ENCODE results near the gene AKR1B1.

Gene AKR1B1

DNA sequence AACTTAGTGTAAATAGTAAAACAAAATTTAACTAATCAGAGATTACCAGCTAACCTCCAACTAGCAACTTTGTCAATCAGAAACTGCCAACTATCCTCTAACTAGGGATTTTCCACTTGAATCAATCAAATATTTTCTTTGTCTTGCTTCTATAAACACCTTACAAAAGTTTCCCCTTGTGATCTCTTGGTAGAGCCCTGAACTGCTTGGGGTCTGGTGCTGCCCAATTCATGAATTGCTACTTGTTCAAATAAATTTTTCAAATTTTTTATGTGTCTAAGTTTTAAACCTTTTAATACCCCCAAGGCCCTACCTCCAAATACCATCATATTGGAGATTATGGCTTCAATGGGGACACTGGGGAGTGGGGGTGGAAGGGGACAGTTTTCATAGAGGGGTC is 24.0 kb upstream of the AKR1B1 start:
- no peak overlapping the region for H3K27ac ChIP-seq (ENCODE audit: low read length)
- H3K9me2 ChIP-seq (replicated peaks; ENCODE audit: insufficient read depth, low read length), result no peaks in the 10 kb centered on the region
- H3F3A ChIP-seq (ENCODE audit: insufficient read depth, low read length), result no peaks in the 10 kb centered on the region
- peaks cover 17% of the 10 kb centered on the region for H3K4me1 ChIP-seq (ENCODE audit: low read length)
- TF ChIP-seq, protein P1, sequence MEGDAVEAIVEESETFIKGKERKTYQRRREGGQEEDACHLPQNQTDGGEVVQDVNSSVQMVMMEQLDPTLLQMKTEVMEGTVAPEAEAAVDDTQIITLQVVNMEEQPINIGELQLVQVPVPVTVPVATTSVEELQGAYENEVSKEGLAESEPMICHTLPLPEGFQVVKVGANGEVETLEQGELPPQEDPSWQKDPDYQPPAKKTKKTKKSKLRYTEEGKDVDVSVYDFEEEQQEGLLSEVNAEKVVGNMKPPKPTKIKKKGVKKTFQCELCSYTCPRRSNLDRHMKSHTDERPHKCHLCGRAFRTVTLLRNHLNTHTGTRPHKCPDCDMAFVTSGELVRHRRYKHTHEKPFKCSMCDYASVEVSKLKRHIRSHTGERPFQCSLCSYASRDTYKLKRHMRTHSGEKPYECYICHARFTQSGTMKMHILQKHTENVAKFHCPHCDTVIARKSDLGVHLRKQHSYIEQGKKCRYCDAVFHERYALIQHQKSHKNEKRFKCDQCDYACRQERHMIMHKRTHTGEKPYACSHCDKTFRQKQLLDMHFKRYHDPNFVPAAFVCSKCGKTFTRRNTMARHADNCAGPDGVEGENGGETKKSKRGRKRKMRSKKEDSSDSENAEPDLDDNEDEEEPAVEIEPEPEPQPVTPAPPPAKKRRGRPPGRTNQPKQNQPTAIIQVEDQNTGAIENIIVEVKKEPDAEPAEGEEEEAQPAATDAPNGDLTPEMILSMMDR (IDR thresholded peaks at IDR 0.05; ENCODE audit: low read length), result no peak
- no peak for TF ChIP-seq EZH2phosphoT487 (IDR thresholded peaks at IDR 0.05; ENCODE audit: low read length)
- TF ChIP-seq EZH2 (optimal IDR thresholded peaks at IDR 0.05; ENCODE audit: low read depth, low read length), result no peak
- no peak for DNase-seq
- no peaks in the 10 kb centered on the region for H3K27me3 ChIP-seq (replicated peaks; ENCODE audit: insufficient read depth, low read length)
- no peak overlapping the region for H3K4me3 ChIP-seq (ENCODE audit: low read length)
- H2AFZ ChIP-seq (ENCODE audit: low read length), result no peak overlapping the region
- no peaks in the 10 kb centered on the region for H3K79me2 ChIP-seq (ENCODE audit: low read length)
- H3K9me3 ChIP-seq (replicated peaks; ENCODE audit: insufficient read depth, low read length), result no peaks in the 10 kb centered on the region
- no peak overlapping the region for H3K9ac ChIP-seq (ENCODE audit: low read length)
- H3K4me2 ChIP-seq (ENCODE audit: low read depth, low read length), result no peak overlapping the region
- H4K20me1 ChIP-seq (ENCODE audit: insufficient read depth, low read length), result no peaks in the 10 kb centered on the region
- no peaks in the 10 kb centered on the region for H3K36me3 ChIP-seq (replicated peaks; ENCODE audit: insufficient read depth, low read length)

DNA sequence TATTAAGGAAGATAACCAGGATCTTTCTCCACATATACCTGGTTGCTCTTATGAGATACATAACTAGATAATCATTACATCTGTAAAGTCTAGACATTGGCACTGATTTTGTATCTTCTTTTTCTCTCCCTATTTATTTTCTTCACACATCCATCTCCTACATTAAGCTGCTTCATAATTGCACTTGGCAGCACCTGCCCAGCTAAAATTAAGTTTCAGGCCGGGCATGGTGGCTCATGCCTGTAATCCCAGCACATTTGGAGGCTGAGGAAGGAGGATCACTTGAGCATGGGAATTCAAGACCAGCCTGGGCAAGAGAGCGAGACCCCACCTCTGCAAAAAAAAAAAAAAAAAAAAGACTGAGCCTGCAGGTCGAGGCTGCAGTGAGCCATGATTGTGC is 22.3 kb upstream of the AKR1B1 start:
- Histone ChIP-seq H3K36me3 (replicated peaks; ENCODE audit: insufficient read depth, low read length) (no peaks in the 10 kb centered on the region), H4K20me1 (ENCODE audit: insufficient read depth, low read length) (no peaks in the 10 kb centered on the region), H3K4me1 (ENCODE audit: low read length) (peaks cover 17% of the 10 kb centered on the region), H3F3A (ENCODE audit: insufficient read depth, low read length) (no peaks in the 10 kb centered on the region), H3K4me3 (ENCODE audit: low read length) (no peak overlapping the region), H3K27me3 (replicated peaks; ENCODE audit: insufficient read depth, low read length) (no peaks in the 10 kb centered on the region), H3K9me3 (replicated peaks; ENCODE audit: insufficient read depth, low read length) (no peaks in the 10 kb centered on the region), H3K9me2 (replicated peaks; ENCODE audit: insufficient read depth, low read length) (no peaks in the 10 kb centered on the region), H2AFZ (ENCODE audit: low read length) (no peak overlapping the region), H3K27ac (ENCODE audit: low read length) (no peak overlapping the region), H3K79me2 (ENCODE audit: low read length) (no peaks in the 10 kb centered on the region), H3K9ac (ENCODE audit: low read length) (no peak overlapping the region), H3K4me2 (ENCODE audit: low read depth, low read length) (peak overlapping the region; percentile 4; the same call in 1 of the 2 replicates)
- DNase-seq, result no peak
- TF ChIP-seq, protein P1 (IDR thresholded peaks at IDR 0.05; ENCODE audit: low read length), result no peak
- no peak for TF ChIP-seq EZH2phosphoT487 (IDR thresholded peaks at IDR 0.05; ENCODE audit: low read length)
- TF ChIP-seq EZH2 (optimal IDR thresholded peaks at IDR 0.05; ENCODE audit: low read depth, low read length), result no peak

DNA sequence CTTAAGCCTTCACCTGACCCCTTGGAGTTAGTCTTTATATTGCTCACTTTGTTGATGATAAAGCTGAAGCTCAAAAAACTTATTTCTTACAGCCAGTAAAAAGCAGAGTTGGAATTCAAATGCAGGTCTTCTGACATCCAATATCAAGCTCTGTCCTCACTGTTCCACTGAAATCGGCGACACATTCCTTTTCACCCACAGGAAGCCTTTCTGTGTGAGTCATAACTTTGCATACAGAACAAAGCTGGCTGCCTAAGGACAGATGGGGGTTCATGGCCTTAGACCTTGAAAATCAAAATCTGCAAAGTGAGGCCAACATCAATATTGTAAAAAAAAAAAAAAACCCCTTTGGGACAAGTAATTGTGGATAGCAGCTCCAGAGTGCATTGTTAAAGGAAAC is 21.8 kb upstream of the AKR1B1 start:
- Histone ChIP-seq H2AFZ (ENCODE audit: low read length) (no peak overlapping the region), H3K4me2 (ENCODE audit: low read depth, low read length) (peak overlapping the region; percentile 24; the same call in 1 of the 2 replicates), H3K9me3 (replicated peaks; ENCODE audit: insufficient read depth, low read length) (no peaks in the 10 kb centered on the region), H3K4me1 (ENCODE audit: low read length) (peaks cover 17% of the 10 kb centered on the region), H3K27me3 (replicated peaks; ENCODE audit: insufficient read depth, low read length) (no peaks in the 10 kb centered on the region), H3K9ac (ENCODE audit: low read length) (no peak overlapping the region), H3K4me3 (ENCODE audit: low read length) (no peak overlapping the region), H3K9me2 (replicated peaks; ENCODE audit: insufficient read depth, low read length) (no peaks in the 10 kb centered on the region), H4K20me1 (ENCODE audit: insufficient read depth, low read length) (no peaks in the 10 kb centered on the region), H3K27ac (ENCODE audit: low read length) (no peak overlapping the region), H3K36me3 (replicated peaks; ENCODE audit: insufficient read depth, low read length) (no peaks in the 10 kb centered on the region), H3K79me2 (ENCODE audit: low read length) (no peaks in the 10 kb centered on the region), H3F3A (ENCODE audit: insufficient read depth, low read length) (no peaks in the 10 kb centered on the region)
- TF ChIP-seq, protein P1 (IDR thresholded peaks at IDR 0.05; ENCODE audit: low read length), result no peak
- no peak for TF ChIP-seq EZH2 (optimal IDR thresholded peaks at IDR 0.05; ENCODE audit: low read depth, low read length)
- TF ChIP-seq EZH2phosphoT487 (IDR thresholded peaks at IDR 0.05; ENCODE audit: low read length), result no peak
- peak; percentile 73 for DNase-seq
